HEK293 (cell line): ENCODE results near the gene CPA4.

Source experiments
- BCL6B ChIP-seq: fragments of 450-650 bp; formaldehyde crosslinking; IDR thresholded peaks from 2 replicates; pipeline ENCODE4 v1.5.1; 2017; ENCODE audit warnings: missing biosample characterization, missing genetic modification characterization
- IKZF3 ChIP-seq: fragments of 450-650 bp; IDR thresholded peaks from 2 replicates; pipeline ENCODE4 v1.5.0; 2018; ENCODE audit warnings: missing biosample characterization, mild to moderate bottlenecking, missing genetic modification characterization, moderate library complexity
- INSM2 ChIP-seq: fragments of 450-650 bp; formaldehyde crosslinking; IDR thresholded peaks from 2 replicates; pipeline ENCODE4 v1.5.1; 2016; ENCODE audit warnings: missing biosample characterization, missing genetic modification characterization
- OVOL3 ChIP-seq: fragments of 450-650 bp; formaldehyde crosslinking; IDR thresholded peaks from 2 replicates; pipeline ENCODE4 v1.5.1; 2016; ENCODE audit warnings: missing biosample characterization, missing genetic modification characterization
- PBX3 ChIP-seq: sonication (generic); formaldehyde crosslinking; IDR thresholded peaks from 2 replicates; pipeline ENCODE4 v1.8.1; 2022; ENCODE audit warnings: mild to moderate bottlenecking, moderate library complexity, missing genetic modification reagents
- PRDM4 ChIP-seq: fragments of 450-650 bp; formaldehyde crosslinking; IDR thresholded peaks from 2 replicates; pipeline ENCODE4 v1.5.1; 2017; ENCODE audit warnings: missing biosample characterization, missing genetic modification characterization
- SETDB1 ChIP-seq: IDR thresholded peaks from one replicate; pipeline ENCODE4 v1.6.1; 2017; ENCODE audit warnings: mild to moderate bottlenecking, low read length, moderate library complexity, mixed read lengths; ENCODE audit not compliant: insufficient read length
- TSHZ1 ChIP-seq: fragments of 450-650 bp; formaldehyde crosslinking; IDR thresholded peaks from 2 replicates; pipeline ENCODE4 v1.5.1; 2016; ENCODE audit warnings: missing biosample characterization, missing genetic modification characterization, borderline replicate concordance
- WT1 ChIP-seq: fragments of 450-650 bp; formaldehyde crosslinking; IDR thresholded peaks from 2 replicates; pipeline ENCODE4 v1.5.1; 2016; ENCODE audit warnings: missing biosample characterization, missing genetic modification characterization
- YY2 ChIP-seq: fragments of 450-650 bp; formaldehyde crosslinking; IDR thresholded peaks from 2 replicates; pipeline ENCODE4 v1.5.1; 2016; ENCODE audit warnings: missing biosample characterization, missing genetic modification characterization
- ZBTB8A ChIP-seq: fragments of 450-650 bp; formaldehyde crosslinking; IDR thresholded peaks from 2 replicates; pipeline ENCODE4 v1.5.1; 2016; ENCODE audit warnings: missing biosample characterization, missing genetic modification characterization
- ZFP37 ChIP-seq: fragments of 450-650 bp; formaldehyde crosslinking; IDR thresholded peaks from 2 replicates; pipeline ENCODE4 v1.5.1; 2016; ENCODE audit warnings: missing biosample characterization, missing genetic modification characterization
- ZFP69B ChIP-seq: fragments of 450-650 bp; formaldehyde crosslinking; IDR thresholded peaks from 2 replicates; pipeline ENCODE4 v1.5.1; 2016; ENCODE audit warnings: missing biosample characterization, missing genetic modification characterization
- ZNF155 ChIP-seq: fragments of 450-650 bp; formaldehyde crosslinking; IDR thresholded peaks from 2 replicates; pipeline ENCODE4 v1.5.1; 2016; ENCODE audit warnings: missing biosample characterization, missing genetic modification characterization
- ZNF175 ChIP-seq: fragments of 450-650 bp; formaldehyde crosslinking; IDR thresholded peaks from 2 replicates; pipeline ENCODE4 v1.5.1; 2016; ENCODE audit warnings: missing biosample characterization, missing genetic modification characterization
- ZNF18 ChIP-seq: fragments of 450-650 bp; formaldehyde crosslinking; IDR thresholded peaks from 2 replicates; pipeline ENCODE4 v1.5.1; 2016; ENCODE audit warnings: missing biosample characterization, missing genetic modification characterization
- ZNF2 ChIP-seq: fragments of 450-650 bp; formaldehyde crosslinking; IDR thresholded peaks from 2 replicates; pipeline ENCODE4 v1.5.1; 2016; ENCODE audit warnings: missing biosample characterization, missing genetic modification characterization
- ZNF202 ChIP-seq: fragments of 450-650 bp; formaldehyde crosslinking; IDR thresholded peaks from 2 replicates; pipeline ENCODE4 v1.5.1; 2016; ENCODE audit warnings: missing biosample characterization, missing genetic modification characterization, borderline replicate concordance
- ZNF24 ChIP-seq: fragments of 450-650 bp; formaldehyde crosslinking; IDR thresholded peaks from 2 replicates; pipeline ENCODE4 v1.5.1; 2016; ENCODE audit warnings: missing biosample characterization, missing genetic modification characterization
- ZNF311 ChIP-seq: fragments of 450-650 bp; formaldehyde crosslinking; IDR thresholded peaks from 2 replicates; pipeline ENCODE4 v1.5.1; 2017; ENCODE audit warnings: missing biosample characterization, missing genetic modification characterization, borderline replicate concordance
- ZNF324 ChIP-seq: fragments of 450-650 bp; formaldehyde crosslinking; IDR thresholded peaks from 2 replicates; pipeline ENCODE4 v1.5.1; 2016; ENCODE audit warnings: missing biosample characterization, missing genetic modification characterization
- ZNF426 ChIP-seq: fragments of 450-650 bp; formaldehyde crosslinking; IDR thresholded peaks from 2 replicates; pipeline ENCODE4 v1.5.1; 2017; ENCODE audit warnings: missing biosample characterization, missing genetic modification characterization, mild to moderate bottlenecking, inconsistent platforms, moderate library complexity
- ZNF692 ChIP-seq: fragments of 450-650 bp; formaldehyde crosslinking; IDR thresholded peaks from 2 replicates; pipeline ENCODE4 v1.5.1; 2016; ENCODE audit warnings: missing biosample characterization, missing genetic modification characterization
- ZNF701 ChIP-seq: fragments of 450-650 bp; formaldehyde crosslinking; IDR thresholded peaks from 2 replicates; pipeline ENCODE4 v1.5.1; 2016; ENCODE audit warnings: missing biosample characterization, missing genetic modification characterization
- ZNF707 ChIP-seq: fragments of 450-650 bp; formaldehyde crosslinking; IDR thresholded peaks from 2 replicates; pipeline ENCODE4 v1.5.1; 2016; ENCODE audit warnings: missing biosample characterization, missing genetic modification characterization
- ZNF791 ChIP-seq: fragments of 450-650 bp; formaldehyde crosslinking; IDR thresholded peaks from 2 replicates; pipeline ENCODE4 v1.5.1; 2016; ENCODE audit warnings: missing biosample characterization, missing genetic modification characterization

CPA4 gene

GRCh38 chr7:130356121-130356875, 63.3 kb downstream of the CPA4 start (continued):
- TF ChIP-seq IKZF3 (peak; percentile 27; the same call in 1 of the 2 replicates), ZNF24 (tag by site-specific recombination) (peak; percentile 89; the same call in 1 of the 2 replicates), ZNF311 (tag by site-specific recombination) (no peak), WT1 (tag by site-specific recombination) (peak; percentile 89), PBX3 (CRISPR knock-in tag) (peak; percentile 53; the same call in 1 of the 2 replicates), ZNF701 (tag by site-specific recombination) (no peak), BCL6B (tag by site-specific recombination) (peak; percentile 73), YY2 (tag by site-specific recombination) (no peak; the same call in 1 of the 2 replicates), INSM2 (tag by site-specific recombination) (peak; percentile 99), ZNF692 (peak; percentile 62; the same call in 1 of the 2 replicates), ZNF2 (no peak), ZNF155 (tag by site-specific recombination) (no peak), PRDM4 (tag by site-specific recombination) (0 out of 2 replicates have a peak, but pooled peaks have one; percentile 17), ZNF426 (tag by site-specific recombination) (no peak), OVOL3 (tag by site-specific recombination) (no peak), ZNF18 (tag by site-specific recombination) (0 out of 2 replicates have a peak, but pooled peaks have one; percentile 61), ZBTB8A (peak; percentile 56), TSHZ1 (peak; percentile 87), ZNF791 (tag by site-specific recombination) (no peak), ZNF324 (no peak; the same call in none of the 2 replicates), ZNF202 (tag by site-specific recombination) (no peak), ZFP37 (tag by site-specific recombination) (no peak; the same call in 1 of the 2 replicates), ZNF175 (no peak), ZNF707 (tag by site-specific recombination) (no peak), ZFP69B (tag by site-specific recombination) (0 out of 2 replicates have a peak, but pooled peaks have one; percentile 69), SETDB1 (no peak)
